ENCODE measurements around the gene RALGAPB. TPM values are rescaled to one million over a fixed set of nuclear protein-coding genes. Genes with fewer than 3 reads are reported as not detected.

RALGAPB gene
- total and polyA plus RNA-seq, 10 donors: 6.8 to 62.5 (median 44.1) TPM

GRCh38 chr20:38581830-38582358 is 109.3 kb downstream of the RALGAPB start:
- DNase-seq: no peak
- Histone ChIP-seq H3K4me3 (no peak overlapping the region), H3K36me3 (peaks cover 0 to 14% (median 4%) of the 10 kb centered on the region in 6 donors), H3K9me3 (no peaks in the 10 kb centered on the region), H3K27me3 (replicated peaks in 1 of 7) (peaks cover 0 to 31% (median 0%) of the 10 kb centered on the region in 7 donors), H3K4me1 (no peaks in the 10 kb centered on the region), H3K27ac (no peak overlapping the region)
- WGBS, 5 donors: 50 to 68% (median 58%) methylated on average over 1 to 4 of the region's 4 CpGs
- intact Hi-C loops (cut with DNase I; ENCODE audit: low total_unique reads): no loop called here
- TF ChIP-seq POLR2AphosphoS5 (IDR thresholded peaks at IDR 0.05) (no peak), CTCF (IDR thresholded peaks at IDR 0.05 in 8 of 11, conservative IDR thresholded peaks at IDR 0.05 in 3 of 11) (no peak), POLR2A (IDR thresholded peaks at IDR 0.05) (no peak)

- peaks cover 0 to 36% (median 0%) of the 10 kb centered on the region in 7 donors for H3K27me3 ChIP-seq (replicated peaks in 1 of 7)
- TF ChIP-seq POLR2AphosphoS5 (IDR thresholded peaks at IDR 0.05): no peak
- no peak for TF ChIP-seq CTCF (IDR thresholded peaks at IDR 0.05 in 8 of 11, conservative IDR thresholded peaks at IDR 0.05 in 3 of 11)
- no peak for TF ChIP-seq POLR2A (IDR thresholded peaks at IDR 0.05)
- no peaks in the 10 kb centered on the region for H3K9me3 ChIP-seq
- H3K4me3 ChIP-seq: no peak overlapping the region
- H3K4me1 ChIP-seq: no peaks in the 10 kb centered on the region
- H3K27ac ChIP-seq: no peak overlapping the region
- H3K36me3 ChIP-seq: peaks cover 0 to 1% (median 0%) of the 10 kb centered on the region in 6 donors
- DNase-seq: no peak
- intact Hi-C loops (cut with DNase I; ENCODE audit: low total_unique reads): no loop called here
- 78 to 94% (median 88%) methylated on average over 4 of the region's 4 CpGs for WGBS, 5 donors
Observed at GRCh38 chr20:38583306-38583705, 110.7 kb downstream of the RALGAPB start.

- H3K9me3 ChIP-seq: no peaks in the 10 kb centered on the region
- DNase-seq: no peak
- no peak overlapping the region for H3K27ac ChIP-seq
- 48 to 60% (median 57%) methylated on average over 5 to 7 of the region's 7 CpGs for WGBS, 5 donors
- no peaks in the 10 kb centered on the region for H3K36me3 ChIP-seq
- TF ChIP-seq CTCF (IDR thresholded peaks at IDR 0.05 in 8 of 11, conservative IDR thresholded peaks at IDR 0.05 in 3 of 11): no peak
- no peak for TF ChIP-seq POLR2AphosphoS5 (IDR thresholded peaks at IDR 0.05)
- no peak for TF ChIP-seq POLR2A (IDR thresholded peaks at IDR 0.05)
- H3K4me1 ChIP-seq: no peaks in the 10 kb centered on the region
- no peak overlapping the region for H3K4me3 ChIP-seq
- intact Hi-C loops (cut with DNase I; ENCODE audit: low total_unique reads): no loop called here
- peaks cover 0 to 45% (median 0%) of the 10 kb centered on the region in 7 donors for H3K27me3 ChIP-seq (replicated peaks in 1 of 7)
Observed at GRCh38 chr20:38584099-38584763, 111.6 kb downstream of the RALGAPB start.

- TF ChIP-seq POLR2A (IDR thresholded peaks at IDR 0.05) (no peak), CTCF (IDR thresholded peaks at IDR 0.05 in 8 of 11, conservative IDR thresholded peaks at IDR 0.05 in 3 of 11) (no peak)
- Histone ChIP-seq H3K27ac (no peak overlapping the region), H3K4me1 (no peaks in the 10 kb centered on the region), H3K27me3 (replicated peaks in 1 of 7) (peaks cover 0 to 51% (median 0%) of the 10 kb centered on the region in 7 donors), H3K36me3 (no peaks in the 10 kb centered on the region), H3K9me3 (no peaks in the 10 kb centered on the region), H3K4me3 (no peak overlapping the region)
- 83 to 89% (median 84%) methylated on average over 9 to 10 of the region's 10 CpGs for WGBS, 5 donors
- intact Hi-C loops (cut with DNase I; ENCODE audit: low total_unique reads): no loop called here
- DNase-seq: no peak
Observed at GRCh38 chr20:38585404-38586180, 112.9 kb downstream of the RALGAPB start.

Data from spleen (tissue), 11 donors.